ENCODE results near the gene PARPBP. TPM values are rescaled to one million over a fixed set of nuclear protein-coding genes. Genes with fewer than 3 reads are reported as not detected.
A peak's percentile ranks its signal among the peaks of the same experiment; 100 is the strongest.

The PARPBP gene
- total and polyA plus RNA-seq, 2 of the 13 experiments (the other 11 are each of a cell fraction or from before 2014, with no cell fraction given), result 6.7 to 28.4 TPM

GRCh38 chr12:102119674-102120563, at the start of gene PARPBP, which contains the start of gene NUP37 (continued):
- no peak for TF ChIP-seq DZIP1 (CRISPR knock-in tag; IDR thresholded peaks at IDR 0.05)
- TF ChIP-seq ZFP36L2 (CRISPR knock-in tag; IDR thresholded peaks at IDR 0.05), result no peak
- peak; percentile 67; the same call in 1 of the 2 replicates for TF ChIP-seq MIXL1 (CRISPR knock-in tag; IDR thresholded peaks at IDR 0.05)
- TF ChIP-seq KAT7 (CRISPR knock-in tag; IDR thresholded peaks at IDR 0.05; ENCODE audit: borderline replicate concordance), result peak; percentile 73; the same call in 1 of the 2 replicates
- TF ChIP-seq NFE2L1 (CRISPR knock-in tag; IDR thresholded peaks at IDR 0.05; ENCODE audit: borderline replicate concordance), result no peak
- no peak for TF ChIP-seq MYNN (CRISPR knock-in tag; IDR thresholded peaks at IDR 0.05; ENCODE audit: low read depth)
- peak; percentile 100 for TF ChIP-seq GABPB1 (CRISPR knock-in tag; IDR thresholded peaks at IDR 0.05)
- peak; percentile 97 for TF ChIP-seq BORCS8-MEF2B (CRISPR knock-in tag; IDR thresholded peaks at IDR 0.05)
- no peak for TF ChIP-seq ZBTB44 (CRISPR knock-in tag; IDR thresholded peaks at IDR 0.05)
- no peak for TF ChIP-seq ZNF556 (CRISPR knock-in tag; IDR thresholded peaks at IDR 0.05; ENCODE audit: borderline replicate concordance)
- no peak; the same call in 1 of the 2 replicates for TF ChIP-seq ZNF317 (CRISPR knock-in tag; IDR thresholded peaks at IDR 0.05)
- peak; percentile 65; the same call in 1 of the 2 replicates for TF ChIP-seq ZFP1 (CRISPR knock-in tag; IDR thresholded peaks at IDR 0.05)
- TF ChIP-seq ZNF260 (CRISPR knock-in tag; IDR thresholded peaks at IDR 0.05; ENCODE audit: borderline replicate concordance, low read depth), result no peak
- TF ChIP-seq ZNF343 (CRISPR knock-in tag; IDR thresholded peaks at IDR 0.05), result no peak
- TF ChIP-seq SPEN (CRISPR knock-in tag; IDR thresholded peaks at IDR 0.05; ENCODE audit: low read depth), result peak; percentile 74; the same call in 1 of the 2 replicates
- no peak for TF ChIP-seq PRDM4 (CRISPR knock-in tag; IDR thresholded peaks at IDR 0.05; ENCODE audit: borderline replicate concordance)
- TF ChIP-seq TSC22D2 (CRISPR knock-in tag; IDR thresholded peaks at IDR 0.05; ENCODE audit: borderline replicate concordance), result peak; percentile 64; the same call in 1 of the 2 replicates
- TF ChIP-seq HMGA1 (CRISPR knock-in tag; conservative IDR thresholded peaks at IDR 0.05), result no peak
- TF ChIP-seq MYC (CRISPR knock-in tag; IDR thresholded peaks at IDR 0.05; ENCODE audit: borderline replicate concordance), result peak; percentile 86
- no peak; the same call in 1 of the 2 replicates for TF ChIP-seq GFI1 (CRISPR knock-in tag; IDR thresholded peaks at IDR 0.05; ENCODE audit: borderline replicate concordance)
